Thoracic aorta (tissue), 2 donors: ENCODE data around the gene GPRC5D. TPM values are rescaled to one million over a fixed set of nuclear protein-coding genes. Genes with fewer than 3 reads are reported as not detected.

Experiments used
- ATAC-seq: fragments of 150-250 bp; one replicate; pipeline ENCODE4 v1.8.0; 2017; ENCODE audit warnings: low read depth; ENCODE audit not compliant: insufficient number of reproducible peaks, low FRiP score
- DNase-seq: peaks from one replicate; pipeline ENCODE4 v3.0.0-alpha.2; 2020; ENCODE audit warnings: low spot score
- H3K27ac ChIP-seq, 2 donors: fragments of 200-600 bp; sonication (generic); 1 replicate in 1 of 2; 2 replicates in 1 of 2; pipeline ENCODE4 v1.5.1; 2016; ENCODE audit warnings: mild to moderate bottlenecking in 2 of 2, moderate library complexity in 2 of 2
- H3K27me3 ChIP-seq: fragments of 200-600 bp; sonication (generic); replicated peaks from 2 replicates; pipeline ENCODE4 v1.6.0; 2016; ENCODE audit warnings: mild to moderate bottlenecking; ENCODE audit not compliant: insufficient read depth
- H3K36me3 ChIP-seq: fragments of 200-600 bp; sonication (generic); one replicate; pipeline ENCODE4 v1.5.1; 2016
- H3K4me1 ChIP-seq, 2 donors: fragments of 200-600 bp; sonication (generic); 1 replicate in 1 of 2; 2 replicates in 1 of 2; pipeline versions ENCODE4 v1.5.1 to v1.6.0; 2016; ENCODE audit warnings: low read depth in 2 of 2, mild to moderate bottlenecking in 1 of 2; ENCODE audit not compliant: control insufficient read depth in 1 of 2
- H3K4me3 ChIP-seq: fragments of 200-600 bp; sonication (generic); 2 replicates; pipeline ENCODE4 v1.5.1; 2016; ENCODE audit warnings: mild to moderate bottlenecking
- H3K9me3 ChIP-seq: fragments of 200-600 bp; sonication (generic); 2 replicates; pipeline ENCODE4 v1.5.1; 2016
- CTCF ChIP-seq: fragments of 200-600 bp; sonication (generic); IDR thresholded peaks from one replicate; pipeline ENCODE4 v1.5.1; 2019; ENCODE audit warnings: antibody characterized with exemption
- total RNA-seq, 2 donors: library from RNA; depleted of rRNA; stranded (reverse); fragments of >200 nt; gene quantifications; one replicate each; pipeline versions ENCODE4 v1.1.0 to v1.2.3, GENCODE V29; 2016

GPRC5D gene
- total RNA-seq, 2 donors from 2014 or later, result not detected

- H3K9me3 ChIP-seq, result no peaks in the 10 kb centered on the region
- no peak overlapping the region for H3K4me3 ChIP-seq
- no peaks in the 10 kb centered on the region for H3K36me3 ChIP-seq
- peak overlapping the region; percentile 94 for H3K27ac ChIP-seq
- ATAC-seq (no peak), DNase-seq (no peak)
- no peak for TF ChIP-seq CTCF
- H3K27me3 ChIP-seq, result no peaks in the 10 kb centered on the region
- peaks cover 39 to 83% of the 10 kb centered on the region in 2 donors for H3K4me1 ChIP-seq
These were observed 54.7 kb downstream of the GPRC5D start for GRCh38 chr12:12897302-12897701.

- Histone ChIP-seq H3K4me3 (peak overlapping the region; percentile 44), H3K36me3 (no peaks in the 10 kb centered on the region), H3K9me3 (no peaks in the 10 kb centered on the region), H3K27me3 (no peaks in the 10 kb centered on the region), H3K4me1 (peaks cover 36 to 75% of the 10 kb centered on the region in 2 donors), H3K27ac (peak overlapping the region; percentile 94)
- ATAC-seq (no peak), DNase-seq (no peak)
- no peak for TF ChIP-seq CTCF
These were observed 55.7 kb downstream of the GPRC5D start for GRCh38 chr12:12896260-12896659.

GRCh38 chr12:12893438-12893837, 58.5 kb downstream of the GPRC5D start:
- DNase-seq, result no peak
- Histone ChIP-seq H3K27ac (peak overlapping the region; percentile 94 to 99), H3K4me1 (peaks cover 17 to 52% of the 10 kb centered on the region in 2 donors), H3K36me3 (no peaks in the 10 kb centered on the region), H3K4me3 (peak overlapping the region; percentile 81), H3K27me3 (no peaks in the 10 kb centered on the region), H3K9me3 (no peaks in the 10 kb centered on the region)
- ATAC-seq, result no peak
- no peak for TF ChIP-seq CTCF

GRCh38 chr12:12892681-12893141, 59.3 kb downstream of the GPRC5D start:
- peaks cover 11 to 45% of the 10 kb centered on the region in 2 donors for H3K4me1 ChIP-seq
- peak overlapping the region; percentile 81 for H3K4me3 ChIP-seq
- DNase-seq, result no peak
- peak overlapping the region; percentile 94 to 99 for H3K27ac ChIP-seq
- H3K27me3 ChIP-seq, result no peaks in the 10 kb centered on the region
- ATAC-seq, result no peak
- no peaks in the 10 kb centered on the region for H3K36me3 ChIP-seq
- no peaks in the 10 kb centered on the region for H3K9me3 ChIP-seq
- TF ChIP-seq CTCF, result no peak

- ATAC-seq, result no peak
- Histone ChIP-seq H3K4me3 (peak overlapping the region; percentile 81), H3K27me3 (no peaks in the 10 kb centered on the region), H3K4me1 (peaks cover 4 to 37% of the 10 kb centered on the region in 2 donors), H3K36me3 (no peaks in the 10 kb centered on the region), H3K27ac (peak overlapping the region; percentile 94 to 99), H3K9me3 (no peaks in the 10 kb centered on the region)
- TF ChIP-seq CTCF, result no peak
- DNase-seq, result no peak
These were observed 60.1 kb downstream of the GPRC5D start for GRCh38 chr12:12891881-12892355.
